GM12878 (cell line): ENCODE measurements around the gene EFCAB8. TPM values are rescaled to one million over a fixed set of nuclear protein-coding genes. Genes with fewer than 3 reads are reported as not detected.

Experiments used
- CEBPB ChIP-seq, 2 experiments: fragments of 150-350 bp in 1 of 2; IDR thresholded peaks; 2 replicates each; pipeline ENCODE4 v1.6.1; 2012 to 2014; ENCODE audit warnings: low read depth in 2 of 2, low read length in 2 of 2, borderline replicate concordance in 1 of 2, inconsistent platforms in 1 of 2
- CUX1 ChIP-seq: IDR thresholded peaks from 2 replicates; pipeline ENCODE4 v1.6.1; 2012; ENCODE audit warnings: improper control_type of control experiment, low read depth, low read length; ENCODE audit not compliant: insufficient replicate concordance
- ESRRA ChIP-seq: IDR thresholded peaks from 2 replicates; pipeline ENCODE4 v1.6.1; 2012; ENCODE audit warnings: mild to moderate bottlenecking, low read length, improper control_type of control experiment
- ETV6 ChIP-seq, 2 experiments: fragments of 450-650 bp in 1 of 2; IDR thresholded peaks in 1 of 2; conservative IDR thresholded peaks in 1 of 2; 2 replicates each; pipeline ENCODE4 v1.6.1; 2014; ENCODE audit warnings: antibody characterized with exemption in 1 of 2, borderline replicate concordance in 1 of 2, low read depth in 1 of 2, mild to moderate bottlenecking in 1 of 2, moderate library complexity in 1 of 2
- JUNB ChIP-seq: IDR thresholded peaks from 2 replicates; pipeline ENCODE4 v1.6.1; 2016; ENCODE audit warnings: antibody characterized with exemption, mild to moderate bottlenecking
- MLLT1 ChIP-seq: fragments of 450-650 bp; IDR thresholded peaks from 2 replicates; pipeline ENCODE4 v1.6.1; 2016; ENCODE audit warnings: mild to moderate bottlenecking
- NKRF ChIP-seq: fragments of 450-650 bp; conservative IDR thresholded peaks from 2 replicates; pipeline ENCODE4 v1.6.1; 2017; ENCODE audit warnings: mild to moderate bottlenecking, moderate library complexity
- NR2C2 ChIP-seq: IDR thresholded peaks from 2 replicates; pipeline ENCODE4 v1.6.1; 2011; ENCODE audit warnings: borderline replicate concordance, low read depth; ENCODE audit not compliant: control insufficient read depth, insufficient read length
- PBX3 ChIP-seq: IDR thresholded peaks from 2 replicates; pipeline ENCODE4 v1.6.1; 2011; ENCODE audit warnings: mild to moderate bottlenecking, low read depth, low read length, moderate library complexity; ENCODE audit not compliant: insufficient replicate concordance
- POU2F2 ChIP-seq: IDR thresholded peaks from 3 replicates; pipeline ENCODE4 v1.6.1; 2011; ENCODE audit warnings: low read depth, mild to moderate bottlenecking, low read length, borderline replicate concordance
- RAD21 ChIP-seq: IDR thresholded peaks from 2 replicates; pipeline ENCODE4 v1.6.1; 2011; ENCODE audit warnings: mild to moderate bottlenecking, low read depth, low read length, moderate library complexity; ENCODE audit not compliant: insufficient read depth
- RBBP5 ChIP-seq: fragments of 200-600 bp; sonication (generic); conservative IDR thresholded peaks from 2 replicates; pipeline ENCODE4 v1.6.1; 2016
- SPI1 ChIP-seq: IDR thresholded peaks from 2 replicates; pipeline ENCODE4 v1.6.1; 2011; ENCODE audit warnings: low read depth, mild to moderate bottlenecking, low read length, moderate library complexity, borderline replicate concordance; ENCODE audit not compliant: insufficient read depth
- SRF ChIP-seq, 2 experiments: IDR thresholded peaks; 2 replicates each; pipeline ENCODE4 v1.6.1; 2011; ENCODE audit warnings: low read depth in 2 of 2, low read length in 2 of 2, mild to moderate bottlenecking in 1 of 2, moderate library complexity in 1 of 2
- SUZ12 ChIP-seq: fragments of 200-600 bp; sonication (generic); IDR thresholded peaks from one replicate; pipeline ENCODE4 v1.6.1; 2018; ENCODE audit warnings: antibody characterized with exemption, mild to moderate bottlenecking; ENCODE audit not compliant: unreplicated experiment
- USF1 ChIP-seq: IDR thresholded peaks from 2 replicates; pipeline ENCODE4 v1.6.1; 2011; ENCODE audit warnings: borderline replicate concordance, low read depth, mild to moderate bottlenecking, moderate library complexity, mixed read lengths, low read length; ENCODE audit not compliant: insufficient read depth; ENCODE audit errors: extremely low read length
- polyA plus RNA-seq, 11 experiments: library from polyadenylated mRNA; depleted of rRNA in 4 of 11; unstranded in 6 of 11; stranded (reverse) in 5 of 11; fragments of >200 nt; fragmentation: Nextera tagmentation in 4 of 11; fragmentation: Illumina TruSeq in 1 of 11; extraction: Ambion mirVana in 4 of 11; extraction: Trizol in 1 of 11; gene quantifications; 1 replicate in 1 of 11; 2 replicates in 10 of 11; pipeline versions ENCODE4 v1.2.1 to v1.2.3, GENCODE V29; 2011 to 2016; ENCODE audit warnings: inconsistent platforms in 2 of 11, missing spikeins in 2 of 11, low read depth in 1 of 11
- total RNA-seq, 4 experiments: library from RNA; depleted of rRNA in 3 of 4; stranded (reverse); fragments of >200 nt in 3 of 4; fragmentation: Illumina TruSeq in 1 of 4; extraction: Trizol in 1 of 4; gene quantifications; 2 replicates each; pipeline versions ENCODE4 v1.2.1 to v1.2.3, GENCODE V29; 2013 to 2021

Gene EFCAB8
- total and polyA plus RNA-seq, 10 of the 15 experiments (the other 5 are each of a cell fraction or from before 2014, with no cell fraction given): 0.04 to 0.18 (median 0.06) TPM; not detected in 4

GRCh38 chr20:32902456-32903420, 44.0 kb downstream of the EFCAB8 start (continued):
- TF ChIP-seq ETV6 (conservative IDR thresholded peaks at IDR 0.05 in 1 of 2, IDR thresholded peaks at IDR 0.05 in 1 of 2; ENCODE audit: borderline replicate concordance in 1 of 2, low read depth in 1 of 2) (no peak), ESRRA (no peak), POU2F2 (peak; percentile 65; the same call in 1 of the 3 replicates), CEBPB (IDR thresholded peaks at IDR 0.05; ENCODE audit: borderline replicate concordance in 1 of 2, low read depth in 2 of 2, low read length in 2 of 2) (no peak), USF1 (no peak), SRF (IDR thresholded peaks at IDR 0.05; ENCODE audit: low read depth in 2 of 2, low read length in 2 of 2) (peak; percentile 69 to 70; a peak in 2 of 4 replicates), CUX1 (no peak), MLLT1 (no peak), NKRF (no peak), RAD21 (peak; percentile 91), RBBP5 (no peak), JUNB (no peak), PBX3 (no peak), NR2C2 (no peak), SUZ12 (no peak), SPI1 (no peak)
